ENCODE measurements around the gene SPATA45. TPM values are rescaled to one million over a fixed set of nuclear protein-coding genes. Genes with fewer than 3 reads are reported as not detected.

SPATA45 gene
- total and polyA plus RNA-seq, 2 of the 8 experiments (the other 6 are each of a cell fraction or from before 2014, with no cell fraction given): 0.21 to 0.65 TPM

DNA sequence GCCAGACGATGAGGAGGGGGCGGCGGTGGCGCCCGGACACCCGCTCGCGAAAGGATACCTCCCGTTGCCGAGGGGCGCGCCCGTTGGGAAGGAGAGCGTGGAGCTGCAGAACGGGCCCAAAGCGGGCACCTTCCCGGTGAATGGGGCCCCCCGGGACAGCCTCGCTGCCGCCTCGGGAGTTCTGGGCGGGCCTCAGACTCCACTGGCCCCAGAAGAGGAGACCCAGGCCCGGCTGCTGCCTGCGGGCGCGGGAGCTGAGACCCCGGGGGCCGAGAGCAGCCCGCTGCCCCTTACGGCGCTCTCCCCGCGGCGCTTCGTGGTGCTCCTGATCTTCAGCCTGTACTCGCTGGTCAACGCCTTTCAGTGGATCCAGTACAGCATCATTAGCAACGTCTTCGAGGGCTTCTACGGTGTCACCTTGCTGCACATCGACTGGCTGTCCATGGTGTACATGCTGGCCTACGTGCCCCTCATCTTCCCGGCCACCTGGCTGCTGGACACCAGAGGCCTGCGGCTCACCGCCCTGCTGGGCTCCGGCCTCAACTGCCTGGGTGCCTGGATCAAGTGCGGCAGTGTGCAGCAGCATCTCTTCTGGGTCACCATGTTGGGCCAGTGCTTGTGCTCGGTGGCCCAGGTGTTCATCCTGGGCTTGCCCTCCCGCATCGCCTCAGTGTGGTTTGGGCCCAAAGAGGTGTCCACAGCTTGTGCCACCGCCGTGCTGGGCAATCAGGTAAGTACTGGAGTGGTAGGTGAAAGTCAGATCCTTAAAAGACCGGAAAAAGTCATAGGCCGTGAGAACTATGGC lies 11.2 kb upstream of the SPATA45 start:
- DNase-seq (ENCODE audit: low read depth in 1 of 2, low spot score in 2 of 2): no peak
- Histone ChIP-seq H3K27me3 (replicated peaks in 1 of 4; ENCODE audit: control insufficient read depth in 3 of 4, extremely low read depth in 1 of 4, insufficient read depth in 3 of 4, low read length in 3 of 4) (no peaks in the 10 kb centered on the region), H3K14ac (ENCODE audit: insufficient read length) (peak overlapping the region; percentile 19), H3K4me2 (ENCODE audit: insufficient read depth in 1 of 2, low read depth in 2 of 2, low read length in 2 of 2) (peak overlapping the region; percentile 71 to 85), H3K4me3 (ENCODE audit: extremely low read depth in 1 of 4, insufficient read depth in 2 of 4, low read depth in 3 of 4, low read length in 4 of 4) (peak overlapping the region; percentile 74 to 96 (median 86)), H2BK120ac (replicated peaks; ENCODE audit: low read depth, low read length) (peak overlapping the region; percentile 80), H4K5ac (ENCODE audit: insufficient read length, low read depth, low read length) (peak overlapping the region; percentile 78), H3K9ac (replicated peaks in 1 of 4; ENCODE audit: extremely low read depth in 1 of 4, low read depth in 3 of 4, low read length in 3 of 4) (peak overlapping the region; percentile 60 to 82 (median 80)), H2BK20ac (ENCODE audit: low read length) (no peak overlapping the region), H2BK5ac (ENCODE audit: low read depth, low read length) (peak overlapping the region; percentile 89), H3K18ac (ENCODE audit: extremely low read depth, low read length) (peak overlapping the region; percentile 35), H2AFZ (ENCODE audit: low read length) (no peak overlapping the region), H2BK15ac (ENCODE audit: low read length) (no peak overlapping the region), H2AK5ac (ENCODE audit: low read depth, low read length) (no peak overlapping the region), H3K23me2 (ENCODE audit: low read depth, low read length) (peaks cover 7% of the 10 kb centered on the region), H4K8ac (ENCODE audit: extremely low read depth, insufficient read depth, low read length) (peak overlapping the region; percentile 39), H3K79me1 (ENCODE audit: low read depth, low read length) (peaks cover 9% of the 10 kb centered on the region; the same call in 1 of the 2 replicates), H3K4me1 (replicated peaks in 1 of 4; ENCODE audit: control insufficient read depth in 3 of 4, insufficient read depth in 4 of 4, low read length in 3 of 4) (peaks cover 2 to 9% (median 6%) of the 10 kb centered on the region in 4 experiments), H3K23ac (ENCODE audit: insufficient read length) (peak overlapping the region; percentile 19), H3K36me3 (ENCODE audit: control insufficient read depth in 2 of 4, insufficient read depth in 4 of 4, low read length in 3 of 4) (peaks cover 0 to 35% (median 8%) of the 10 kb centered on the region in 4 experiments; a peak in 5 of 8 replicates), H4K20me1 (replicated peaks in 1 of 2; ENCODE audit: control insufficient read depth in 1 of 2, insufficient read depth in 2 of 2, low read length in 2 of 2) (peaks cover 6 to 19% of the 10 kb centered on the region in 2 experiments), H2BK12ac (ENCODE audit: low read depth, low read length) (peak overlapping the region; percentile 1; the same call in 1 of the 2 replicates), H4K91ac (replicated peaks; ENCODE audit: insufficient read length, low read length) (peak overlapping the region; percentile 78), H3K9me3 (ENCODE audit: insufficient read depth in 2 of 2, low read depth in 1 of 2, low read length in 1 of 2) (no peaks in the 10 kb centered on the region), H3K56ac (replicated peaks; ENCODE audit: insufficient read length, low read depth, low read length) (peak overlapping the region; percentile 73), H3K27ac (ENCODE audit: low read depth, low read length) (peak overlapping the region; percentile 61), H3K4ac (replicated peaks; ENCODE audit: insufficient read length, low read depth, low read length) (peak overlapping the region; percentile 63), H3K79me2 (ENCODE audit: control insufficient read depth in 1 of 2, insufficient read depth in 2 of 2, low read length in 2 of 2) (peaks cover 38 to 67% of the 10 kb centered on the region in 2 experiments)
- no peak for FAIRE-seq
- ChIA-PET CTCF (ENCODE audit: partially characterized antibody) (interaction anchor here (1.0 to 1.6 kb wide), 5 partner anchors 43 to 193 kb away, joined by 3 to 6 read pairs (median 3); no protein-coding TSS in a partner anchor), POLR2A (ENCODE audit: partially characterized antibody) (interaction anchor here (0.7 to 8.1 kb wide), 33 partner anchors 9 to 250 kb away, joined by 3 to 67 read pairs (median 5); partner anchors contain the start of genes ATF3, NSL1, SPATA45 and TATDN3)
- 2% methylated on average over 37 of the region's 54 CpGs; no CpG with 5 or more reads in 1 of the 2 experiments for WGBS, 2 experiments (ENCODE audit: extremely low coverage in 1 of 2, insufficient coverage in 1 of 2, insufficient read length in 1 of 2, insufficient replicate concordance in 2 of 2, low coverage in 1 of 2, low lambda C conversion rate in 2 of 2, missing lambda C conversion rate in 1 of 2)
- no peak for TF ChIP-seq RFX5 (IDR thresholded peaks at IDR 0.05; ENCODE audit: borderline replicate concordance, low read depth, low read length)
- no peak for TF ChIP-seq CHD1 (IDR thresholded peaks at IDR 0.05; ENCODE audit: low read depth, low read length)
- peak; percentile 58 for TF ChIP-seq SAP30 (IDR thresholded peaks at IDR 0.05; ENCODE audit: insufficient read depth, insufficient replicate concordance, low read length)
- peak; percentile 59 for TF ChIP-seq KDM4A (IDR thresholded peaks at IDR 0.05; ENCODE audit: low read depth, low read length, severe bottlenecking)
- no peak for TF ChIP-seq SP2 (IDR thresholded peaks at IDR 0.05; ENCODE audit: low read length)
- no peak for TF ChIP-seq TEAD4 (IDR thresholded peaks at IDR 0.05; ENCODE audit: low read depth, low read length)
- TF ChIP-seq BCL11A (IDR thresholded peaks at IDR 0.05; ENCODE audit: low read depth in 2 of 2, low read length in 2 of 2): no peak
- no peak for TF ChIP-seq ASH2L (IDR thresholded peaks at IDR 0.05; ENCODE audit: low read length)
- peak in 1 of 2 experiments; percentile 6; a peak in 1 of 3 replicates for TF ChIP-seq POLR2A (IDR thresholded peaks at IDR 0.05; ENCODE audit: control extremely low read depth in 1 of 2, low read depth in 2 of 2, low read length in 2 of 2)
- no peak for TF ChIP-seq CREB1 (IDR thresholded peaks at IDR 0.05)
- peak; percentile 54; the same call in 1 of the 2 replicates for TF ChIP-seq POLR2AphosphoS5 (IDR thresholded peaks at IDR 0.05; ENCODE audit: low read depth, low read length)
- no peak; a peak in 1 of 4 replicates for TF ChIP-seq HDAC2 (IDR thresholded peaks at IDR 0.05; ENCODE audit: borderline replicate concordance in 1 of 2, low read depth in 2 of 2, low read length in 2 of 2)

Data from H1 (cell line).